H1 (cell line): ENCODE results near the gene MAML3. TPM values are rescaled to one million over a fixed set of nuclear protein-coding genes. Genes with fewer than 3 reads are reported as not detected.

Experiments
- CTCF ChIA-PET: fragments of 300-600 bp; sonication (Branson Sonifier 250); formaldehyde crosslinking; loops from one replicate; lab custom pipeline; 2021; ENCODE audit not compliant: partially characterized antibody; lab: Charles Lee
- POLR2A ChIA-PET: fragments of 300-600 bp; sonication (Branson Sonifier 250); formaldehyde crosslinking; loops from one replicate; lab custom pipeline; 2021; ENCODE audit warnings: inconsistent platforms; ENCODE audit not compliant: partially characterized antibody; lab: Charles Lee
- DNase-seq, 2 experiments: peaks; one replicate each; pipeline versions ENCODE4 v3.0.0 to v3.0.0-alpha.2; 2010 to 2022; ENCODE audit warnings: low spot score in 2 of 2, low read depth in 1 of 2, mixed read lengths in 1 of 2
- FAIRE-seq: peaks from 2 replicates; lab custom pipeline; 2011; peaks lifted over from hg19 to GRCh38; lab: Jason Lieb, UNC
- H2AFZ ChIP-seq: 2 replicates; pipeline ENCODE4 v1.8.1; 2012; ENCODE audit warnings: low read length, inconsistent platforms
- H2AK5ac ChIP-seq: 2 replicates; pipeline ENCODE4 v1.6.1; 2013; ENCODE audit warnings: low read depth, low read length
- H2BK120ac ChIP-seq: replicated peaks from 2 replicates; pipeline ENCODE3; 2013; ENCODE audit warnings: low read depth, low read length, inconsistent platforms
- H2BK12ac ChIP-seq: 2 replicates; pipeline ENCODE4 v1.6.1; 2013; ENCODE audit warnings: low read depth, low read length
- H2BK15ac ChIP-seq: 2 replicates; pipeline ENCODE4 v1.6.1; 2013; ENCODE audit warnings: low read length
- H2BK20ac ChIP-seq: 2 replicates; pipeline ENCODE4 v1.6.1; 2013; ENCODE audit warnings: low read length
- H2BK5ac ChIP-seq: 2 replicates; pipeline ENCODE4 v1.6.1; 2013; ENCODE audit warnings: low read depth, low read length
- H3K14ac ChIP-seq: 2 replicates; pipeline ENCODE4 v1.6.1; 2013; ENCODE audit warnings: inconsistent platforms; ENCODE audit not compliant: insufficient read length
- H3K18ac ChIP-seq: 2 replicates; pipeline ENCODE4 v1.6.1; 2013; ENCODE audit warnings: low read length; ENCODE audit errors: extremely low read depth
- H3K23ac ChIP-seq: 2 replicates; pipeline ENCODE4 v1.6.1; 2013; ENCODE audit warnings: inconsistent platforms; ENCODE audit not compliant: insufficient read length
- H3K23me2 ChIP-seq: 2 replicates; pipeline ENCODE4 v1.6.1; 2013; ENCODE audit warnings: low read depth, low read length
- H3K27ac ChIP-seq: 2 replicates; pipeline ENCODE4 v1.6.1; 2011; ENCODE audit warnings: low read depth, low read length, inconsistent platforms
- H3K27me3 ChIP-seq, 4 experiments: replicated peaks in 1 of 4; 1 replicate in 1 of 4; 2 replicates in 3 of 4; pipeline versions ENCODE4 v1.6.1 to v1.8.1; 2011 to 2013; ENCODE audit warnings: low read length in 3 of 4, mild to moderate bottlenecking in 3 of 4, inconsistent platforms in 2 of 4, mixed read lengths in 2 of 4, moderate library complexity in 1 of 4; ENCODE audit not compliant: control insufficient read depth in 3 of 4, insufficient read depth in 3 of 4; ENCODE audit errors: extremely low read depth in 1 of 4
- H3K36me3 ChIP-seq, 4 experiments: 2 replicates each; pipeline versions ENCODE4 v1.6.1 to v1.8.1; 2011 to 2013; ENCODE audit warnings: mild to moderate bottlenecking in 4 of 4, low read length in 3 of 4, moderate library complexity in 2 of 4, control low read depth in 1 of 4, inconsistent platforms in 1 of 4; ENCODE audit not compliant: insufficient read depth in 4 of 4, control insufficient read depth in 2 of 4
- H3K4ac ChIP-seq: replicated peaks from 2 replicates; pipeline ENCODE3; 2013; ENCODE audit warnings: low read length, low read depth, mixed read lengths, inconsistent platforms; ENCODE audit not compliant: insufficient read length
- H3K4me1 ChIP-seq, 4 experiments: replicated peaks in 1 of 4; 1 replicate in 1 of 4; 2 replicates in 3 of 4; pipeline versions ENCODE4 v1.6.1 to v1.8.1; 2011 to 2013; ENCODE audit warnings: low read length in 3 of 4, inconsistent platforms in 2 of 4, mixed read lengths in 1 of 4; ENCODE audit not compliant: insufficient read depth in 4 of 4, control insufficient read depth in 3 of 4
- H3K4me2 ChIP-seq, 2 experiments: 2 replicates each; pipeline versions ENCODE4 v1.6.1 to v1.8.1; 2011 to 2013; ENCODE audit warnings: low read depth in 2 of 2, low read length in 2 of 2, control low read depth in 1 of 2, inconsistent platforms in 1 of 2, mild to moderate bottlenecking in 1 of 2; ENCODE audit not compliant: insufficient read depth in 1 of 2
- H3K4me3 ChIP-seq, 4 experiments: fragments of 200-600, 300-600 bp in 1 of 4; sonication (generic), shearing (Covaris generic), sonication (Bioruptor Twin) in 1 of 4; 2 replicates each; pipeline versions ENCODE4 v1.5.1 to v1.8.1; 2011 to 2016; ENCODE audit warnings: low read length in 4 of 4, low read depth in 3 of 4, control low read depth in 2 of 4, inconsistent platforms in 2 of 4, mild to moderate bottlenecking in 2 of 4, mixed read lengths in 1 of 4, moderate library complexity in 1 of 4; ENCODE audit not compliant: insufficient read depth in 2 of 4; ENCODE audit errors: extremely low read depth in 1 of 4
- H3K56ac ChIP-seq: replicated peaks from 2 replicates; pipeline ENCODE3; 2013; ENCODE audit warnings: low read depth, mild to moderate bottlenecking, mixed read lengths, low read length, inconsistent platforms; ENCODE audit not compliant: insufficient read length
- H3K79me1 ChIP-seq: 2 replicates; pipeline ENCODE4 v1.6.1; 2013; ENCODE audit warnings: low read depth, low read length, control low read depth
- H3K79me2 ChIP-seq, 2 experiments: 2 replicates each; pipeline versions ENCODE4 v1.6.1 to v1.8.1; 2012 to 2013; ENCODE audit warnings: low read length in 2 of 2, mild to moderate bottlenecking in 2 of 2, inconsistent platforms in 1 of 2; ENCODE audit not compliant: insufficient read depth in 2 of 2, control insufficient read depth in 1 of 2
- H3K9ac ChIP-seq, 4 experiments: replicated peaks in 1 of 4; 1 replicate in 1 of 4; 2 replicates in 3 of 4; pipeline versions ENCODE4 v1.6.1 to v1.8.1; 2011 to 2013; ENCODE audit warnings: low read depth in 3 of 4, low read length in 3 of 4, control low read depth in 2 of 4, mild to moderate bottlenecking in 2 of 4, moderate library complexity in 2 of 4, inconsistent platforms in 1 of 4; ENCODE audit errors: extremely low read depth in 1 of 4
- H3K9me3 ChIP-seq, 2 experiments: 2 replicates each; pipeline versions ENCODE4 v1.6.1 to v1.8.1; 2012 to 2013; ENCODE audit warnings: mild to moderate bottlenecking in 2 of 2, moderate library complexity in 2 of 2, control low read depth in 1 of 2, inconsistent platforms in 1 of 2, low read depth in 1 of 2, low read length in 1 of 2, mixed read lengths in 1 of 2; ENCODE audit not compliant: insufficient read depth in 2 of 2
- H4K20me1 ChIP-seq, 2 experiments: replicated peaks in 1 of 2; 2 replicates each; pipeline versions ENCODE3 to v1.8.1; 2011 to 2013; ENCODE audit warnings: inconsistent platforms in 2 of 2, low read length in 2 of 2, mild to moderate bottlenecking in 1 of 2; ENCODE audit not compliant: insufficient read depth in 2 of 2, control insufficient read depth in 1 of 2
- H4K5ac ChIP-seq: 2 replicates; pipeline ENCODE4 v1.6.1; 2013; ENCODE audit warnings: low read length, low read depth, mixed read lengths, inconsistent platforms; ENCODE audit not compliant: insufficient read length
- H4K8ac ChIP-seq: 2 replicates; pipeline ENCODE4 v1.8.0; 2013; ENCODE audit warnings: mild to moderate bottlenecking, moderate library complexity, low read length, inconsistent platforms; ENCODE audit not compliant: insufficient read depth; ENCODE audit errors: extremely low read depth
- H4K91ac ChIP-seq: replicated peaks from 2 replicates; pipeline ENCODE3; 2013; ENCODE audit warnings: low read length, mixed read lengths, inconsistent platforms; ENCODE audit not compliant: insufficient read length
- SUZ12 ChIP-seq: fragments of 200-600 bp; sonication (generic); IDR thresholded peaks from 2 replicates; pipeline ENCODE4 v1.6.1; 2012; ENCODE audit warnings: mild to moderate bottlenecking, inconsistent platforms, low read length, moderate library complexity, mixed read lengths
- WGBS, 2 experiments: shearing (Covaris generic) in 1 of 2; methylation state at CpG; one replicate each; pipeline versions ENCODE4 v1.1.6 to v1.1.7; 2013 to 2015; ENCODE audit warnings: low lambda C conversion rate in 2 of 2, mixed read lengths in 2 of 2, inconsistent platforms in 1 of 2, low coverage in 1 of 2, missing lambda C conversion rate in 1 of 2; ENCODE audit not compliant: insufficient replicate concordance in 2 of 2, insufficient coverage in 1 of 2, insufficient read length in 1 of 2; ENCODE audit errors: extremely low coverage in 1 of 2, missing lambda C conversion rate in 1 of 2; 5-methylcytosine and 5-hydroxymethylcytosine counted together
- polyA plus RNA-seq, 7 experiments: library from polyadenylated mRNA; depleted of rRNA in 3 of 7; stranded (reverse) in 5 of 7; unstranded in 2 of 7; fragments of >200 nt in 5 of 7; fragments of 200-250 nt in 2 of 7; gene quantifications; 1 replicate in 5 of 7; 2 replicates in 1 of 7; 4 replicates in 1 of 7; pipeline versions ENCODE4 v1.2.1 to v1.2.3, GENCODE V29; 2011 to 2013; ENCODE audit warnings: missing spikeins in 2 of 7, mixed read lengths in 2 of 7
- total RNA-seq: library from RNA; stranded (reverse); fragmentation: NEBNext Ultra II Directional; extraction: Animal tissue kit (Norgen Biotek cat#: 25700); gene quantifications from 2 replicates; pipeline ENCODE4 v1.2.1, GENCODE V29; 2021

The MAML3 gene
- total and polyA plus RNA-seq, 2 of the 8 experiments (the other 6 are each of a cell fraction or from before 2014, with no cell fraction given), result 2.1 to 5.7 TPM

DNA sequence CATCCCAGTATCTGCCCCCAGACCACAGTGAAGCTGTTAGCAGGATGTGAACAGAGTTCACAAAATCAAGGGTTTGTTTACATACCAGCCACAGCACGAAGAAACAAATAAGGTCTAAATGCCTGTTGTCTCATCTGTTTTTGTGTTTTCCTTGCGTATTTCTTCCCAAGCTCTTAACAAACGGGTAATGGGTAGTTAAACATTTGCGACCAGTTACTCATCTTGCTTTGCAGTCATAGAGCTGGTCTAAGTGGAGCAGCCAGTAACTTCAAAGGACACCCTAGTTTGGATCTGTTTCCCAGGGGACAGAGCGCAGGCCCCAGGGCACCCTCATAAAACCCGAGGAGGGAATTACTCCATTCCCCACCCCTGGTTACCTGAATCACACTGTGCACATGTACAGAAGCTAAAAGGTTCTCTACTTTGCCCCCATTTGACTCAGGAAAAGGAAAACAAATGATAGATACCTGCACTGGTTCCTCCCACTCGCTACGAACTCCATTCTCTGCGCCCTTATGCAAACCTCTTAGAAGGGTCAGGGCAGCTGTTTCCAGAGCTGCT lies 68.8 kb downstream of the MAML3 start:
- H3K9ac ChIP-seq, result no peak overlapping the region
- no peak overlapping the region for H3K4me2 ChIP-seq
- WGBS, 2 experiments, result 87% methylated on average over 9 of the region's 9 CpGs; no CpG with 5 or more reads in 1 of the 2 experiments

More for the DNA sequence above, 68.8 kb downstream of the MAML3 start:
- no peak overlapping the region for H3K14ac ChIP-seq
- no peak overlapping the region for H2BK120ac ChIP-seq
- no peak overlapping the region for H2BK15ac ChIP-seq
- no peaks in the 10 kb centered on the region for H3K36me3 ChIP-seq
- H2BK12ac ChIP-seq, result no peak overlapping the region
- H3K27ac ChIP-seq, result no peak overlapping the region
- DNase-seq (no peak), FAIRE-seq (no peak)
- H2AK5ac ChIP-seq, result no peak overlapping the region
- ChIA-PET POLR2A (interaction anchor here (0.6 kb wide), 1 partner anchor 36 kb away, joined by 3 read pairs; no protein-coding TSS in a partner anchor), CTCF (interaction anchor here (1.2 to 1.7 kb wide), 2 partner anchors 15 to 389 kb away, joined by 3 to 5 read pairs; no protein-coding TSS in a partner anchor)
- no peak overlapping the region for H2BK20ac ChIP-seq
- no peak overlapping the region for H4K8ac ChIP-seq
- H2AFZ ChIP-seq, result no peak overlapping the region
- H3K56ac ChIP-seq, result no peak overlapping the region
- no peaks in the 10 kb centered on the region for H4K20me1 ChIP-seq
- no peaks in the 10 kb centered on the region for H3K9me3 ChIP-seq
- no peaks in the 10 kb centered on the region for H3K79me1 ChIP-seq
- H3K27me3 ChIP-seq, result no peaks in the 10 kb centered on the region
- H4K91ac ChIP-seq, result no peak overlapping the region
- H3K4me3 ChIP-seq, result no peak overlapping the region
- H3K18ac ChIP-seq, result no peak overlapping the region
- no peak overlapping the region for H2BK5ac ChIP-seq
- no peaks in the 10 kb centered on the region for H3K79me2 ChIP-seq
- TF ChIP-seq SUZ12, result no peak
- H3K23ac ChIP-seq, result no peak overlapping the region
- H3K23me2 ChIP-seq, result no peaks in the 10 kb centered on the region
- no peak overlapping the region for H3K4ac ChIP-seq
- H3K4me1 ChIP-seq, result peaks cover 1 to 15% (median 6%) of the 10 kb centered on the region in 4 experiments; a peak in 5 of 7 replicates
- no peak overlapping the region for H4K5ac ChIP-seq
